Activated CD8-positive, alpha-beta T cell treated with anti-CD3 and anti-CD28 coated beads, Interleukin-2, amount 10 ng/mL, durations not matched to agents 7 days and 5 days (primary cell): ENCODE data around the gene IFNAR1. TPM values are rescaled to one million over a fixed set of nuclear protein-coding genes. Genes with fewer than 3 reads are reported as not detected.
A peak's percentile ranks its signal among the peaks of the same experiment; 100 is the strongest.

Source experiments
- ATAC-seq: fragments of 150-1000 bp; cut with Tn5 transposase; one replicate; pipeline ENCODE4 v1.10.0; 2021; ENCODE audit warnings: moderate library complexity
- CTCF ChIA-PET: fragments of 350-600 bp; sonication (Branson Sonifier 250); formaldehyde crosslinking; loops from one replicate; lab custom pipeline; 2021; ENCODE audit warnings: antibody characterized with exemption; lab: Charles Lee
- POLR2A ChIA-PET: fragments of 350-600 bp; sonication (Branson Sonifier 250); formaldehyde crosslinking; loops from one replicate; lab custom pipeline; 2021; ENCODE audit warnings: antibody characterized with exemption; lab: Charles Lee
- DNase-seq: peaks from one replicate; pipeline ENCODE4 v3.0.0-alpha.2; 2020
- H3K27ac Mint-ChIP-seq: one replicate; pipeline ENCODE4 v1.8.0; 2021; ENCODE audit warnings: mild to moderate bottlenecking, mixed read lengths
- H3K27me3 Mint-ChIP-seq: one replicate; pipeline ENCODE4 v1.8.0; 2021; ENCODE audit warnings: low read depth, mixed read lengths
- H3K36me3 Mint-ChIP-seq: one replicate; pipeline ENCODE4 v1.8.0; 2021; ENCODE audit warnings: low read depth, mixed read lengths
- H3K4me1 Mint-ChIP-seq: one replicate; pipeline ENCODE4 v1.8.0; 2021; ENCODE audit warnings: low read depth, mixed read lengths
- H3K4me3 Mint-ChIP-seq: one replicate; pipeline ENCODE4 v1.8.0; 2021; ENCODE audit warnings: mild to moderate bottlenecking, mixed read lengths
- H3K9me3 Mint-ChIP-seq: one replicate; pipeline ENCODE4 v1.8.0; 2022; ENCODE audit warnings: mixed read lengths; ENCODE audit not compliant: insufficient read depth
- total RNA-seq, 2 experiments: library from RNA; stranded (reverse); gene quantifications; one replicate each; pipeline ENCODE4 v1.2.3, GENCODE V29; 2021

Gene IFNAR1
- total RNA-seq, 2 experiments from 2014 or later, result 32.5 to 35.4 TPM

- peaks cover 15% of the 10 kb centered on the region for H3K4me1 Mint-ChIP-seq
- DNase-seq, result no peak
- H3K9me3 Mint-ChIP-seq, result no peaks in the 10 kb centered on the region
- POLR2A ChIA-PET, result no interaction called here
- peaks cover 64% of the 10 kb centered on the region for H3K36me3 Mint-ChIP-seq
- no peak overlapping the region for H3K4me3 Mint-ChIP-seq
- H3K27ac Mint-ChIP-seq, result no peak overlapping the region
- H3K27me3 Mint-ChIP-seq, result no peaks in the 10 kb centered on the region
- no peak for ATAC-seq
- CTCF ChIA-PET, result no interaction called here
Observed at GRCh38 chr21:33292724-33293123, 32.0 kb upstream of the IFNAR1 start.

- no peak for DNase-seq
- POLR2A ChIA-PET, result no interaction called here
- Mint-ChIP-seq H3K27me3 (no peaks in the 10 kb centered on the region), H3K9me3 (no peaks in the 10 kb centered on the region), H3K36me3 (peaks cover 63% of the 10 kb centered on the region), H3K4me3 (no peak overlapping the region), H3K27ac (no peak overlapping the region), H3K4me1 (peaks cover 17% of the 10 kb centered on the region)
- CTCF ChIA-PET, result interaction anchor here (1.2 to 1.4 kb wide), 2 partner anchors 68 to 93 kb away, joined by 3 to 4 read pairs; no protein-coding TSS in a partner anchor
- ATAC-seq, result no peak
Observed at GRCh38 chr21:33293136-33293535, 31.6 kb upstream of the IFNAR1 start.

- Mint-ChIP-seq H3K27me3 (no peaks in the 10 kb centered on the region), H3K4me1 (peaks cover 21% of the 10 kb centered on the region), H3K4me3 (no peak overlapping the region), H3K36me3 (peaks cover 56% of the 10 kb centered on the region), H3K27ac (peak overlapping the region; percentile 40), H3K9me3 (no peaks in the 10 kb centered on the region)
- DNase-seq (no peak), ATAC-seq (no peak)
- ChIA-PET POLR2A (no interaction called here), CTCF (interaction anchor here (1.2 to 1.4 kb wide), 2 partner anchors 68 to 94 kb away, joined by 3 to 4 read pairs; no protein-coding TSS in a partner anchor)
Observed at GRCh38 chr21:33293811-33294216, 31.0 kb upstream of the IFNAR1 start.

GRCh38 chr21:33296156-33296555 lies 28.6 kb upstream of the IFNAR1 start:
- Mint-ChIP-seq H3K27me3 (no peaks in the 10 kb centered on the region), H3K4me3 (no peak overlapping the region), H3K9me3 (no peaks in the 10 kb centered on the region), H3K4me1 (peaks cover 41% of the 10 kb centered on the region), H3K36me3 (peaks cover 51% of the 10 kb centered on the region), H3K27ac (no peak overlapping the region)
- POLR2A ChIA-PET, result no interaction called here
- DNase-seq (no peak), ATAC-seq (no peak)
- CTCF ChIA-PET, result no interaction called here

- H3K4me1 Mint-ChIP-seq, result peaks cover 34% of the 10 kb centered on the region
- no peak overlapping the region for H3K4me3 Mint-ChIP-seq
- H3K27ac Mint-ChIP-seq, result peak overlapping the region; percentile 76
- CTCF ChIA-PET, result interaction anchor here (0.6 to 1.6 kb wide), 9 partner anchors 14 to 146 kb away, joined by 3 to 9 read pairs (median 4); partner anchors contain the start of gene IFNAR1
- no peaks in the 10 kb centered on the region for H3K9me3 Mint-ChIP-seq
- POLR2A ChIA-PET, result interaction anchor here (0.6 to 1.3 kb wide), 2 partner anchors 16 to 26 kb away, joined by 3 read pairs; partner anchors contain the start of gene IFNAR1
- DNase-seq, result peak; percentile 59
- H3K27me3 Mint-ChIP-seq, result no peaks in the 10 kb centered on the region
- ATAC-seq, result peak; percentile 85
- H3K36me3 Mint-ChIP-seq, result peaks cover 26% of the 10 kb centered on the region
Observed at GRCh38 chr21:33299181-33299752, 25.5 kb upstream of the IFNAR1 start.

- H3K4me3 Mint-ChIP-seq, result no peak overlapping the region
- ChIA-PET CTCF (interaction anchor here (0.9 to 1.6 kb wide), 3 partner anchors 12 to 104 kb away, joined by 3 to 5 read pairs (median 3); no protein-coding TSS in a partner anchor), POLR2A (interaction anchor here (0.6 to 1.7 kb wide), 4 partner anchors 17 to 73 kb away, joined by 3 to 6 read pairs (median 4); no protein-coding TSS in a partner anchor)
- H3K27ac Mint-ChIP-seq, result peak overlapping the region; percentile 64
- H3K27me3 Mint-ChIP-seq, result no peaks in the 10 kb centered on the region
- H3K4me1 Mint-ChIP-seq, result peaks cover 34% of the 10 kb centered on the region
- ATAC-seq (no peak), DNase-seq (no peak)
- H3K9me3 Mint-ChIP-seq, result no peaks in the 10 kb centered on the region
- peaks cover 19% of the 10 kb centered on the region for H3K36me3 Mint-ChIP-seq
Observed at GRCh38 chr21:33300701-33301631, 23.8 kb upstream of the IFNAR1 start.

GRCh38 chr21:33301632-33302002 lies 23.2 kb upstream of the IFNAR1 start:
- Mint-ChIP-seq H3K27ac (peak overlapping the region; percentile 64), H3K4me1 (peaks cover 34% of the 10 kb centered on the region), H3K9me3 (no peaks in the 10 kb centered on the region), H3K36me3 (peaks cover 13% of the 10 kb centered on the region), H3K27me3 (no peaks in the 10 kb centered on the region), H3K4me3 (no peak overlapping the region)
- ChIA-PET POLR2A (interaction anchor here (0.7 to 1.7 kb wide), 3 partner anchors 60 to 74 kb away, joined by 3 to 4 read pairs (median 3); no protein-coding TSS in a partner anchor), CTCF (interaction anchor here (0.9 to 1.4 kb wide), 2 partner anchors 60 to 105 kb away, joined by 3 read pairs; no protein-coding TSS in a partner anchor)
- ATAC-seq (no peak), DNase-seq (no peak)

GRCh38 chr21:33302055-33302454 lies 22.7 kb upstream of the IFNAR1 start:
- Mint-ChIP-seq H3K36me3 (peaks cover 10% of the 10 kb centered on the region), H3K27me3 (no peaks in the 10 kb centered on the region), H3K4me3 (no peak overlapping the region), H3K4me1 (peaks cover 34% of the 10 kb centered on the region), H3K27ac (no peak overlapping the region), H3K9me3 (no peaks in the 10 kb centered on the region)
- ChIA-PET POLR2A (interaction anchor here (0.7 to 0.8 kb wide), 2 partner anchors 63 to 74 kb away, joined by 3 read pairs; no protein-coding TSS in a partner anchor), CTCF (interaction anchor here (1.5 kb wide), 1 partner anchor 60 kb away, joined by 3 read pairs; no protein-coding TSS in a partner anchor)
- DNase-seq (no peak), ATAC-seq (no peak)

GRCh38 chr21:33302796-33303195 lies 22.0 kb upstream of the IFNAR1 start:
- peaks cover 34% of the 10 kb centered on the region for H3K4me1 Mint-ChIP-seq
- ChIA-PET CTCF (interaction anchor here (1.5 kb wide), 1 partner anchor 59 kb away, joined by 3 read pairs; no protein-coding TSS in a partner anchor), POLR2A (no interaction called here)
- DNase-seq (no peak), ATAC-seq (no peak)
- peaks cover 7% of the 10 kb centered on the region for H3K36me3 Mint-ChIP-seq
- no peaks in the 10 kb centered on the region for H3K9me3 Mint-ChIP-seq
- no peak overlapping the region for H3K4me3 Mint-ChIP-seq
- no peak overlapping the region for H3K27ac Mint-ChIP-seq
- no peaks in the 10 kb centered on the region for H3K27me3 Mint-ChIP-seq

- H3K27ac Mint-ChIP-seq, result no peak overlapping the region
- no peak overlapping the region for H3K4me3 Mint-ChIP-seq
- ChIA-PET POLR2A (no interaction called here), CTCF (no interaction called here)
- no peaks in the 10 kb centered on the region for H3K27me3 Mint-ChIP-seq
- peaks cover 4% of the 10 kb centered on the region for H3K9me3 Mint-ChIP-seq
- DNase-seq, result no peak
- peaks cover 1% of the 10 kb centered on the region for H3K36me3 Mint-ChIP-seq
- no peak for ATAC-seq
- H3K4me1 Mint-ChIP-seq, result peaks cover 21% of the 10 kb centered on the region
Observed at GRCh38 chr21:33305344-33305671, 19.5 kb upstream of the IFNAR1 start.

GRCh38 chr21:33305938-33306337 lies 18.8 kb upstream of the IFNAR1 start:
- ChIA-PET POLR2A (no interaction called here), CTCF (no interaction called here)
- no peak for ATAC-seq
- Mint-ChIP-seq H3K4me3 (no peak overlapping the region), H3K4me1 (peaks cover 14% of the 10 kb centered on the region), H3K9me3 (peaks cover 4% of the 10 kb centered on the region), H3K36me3 (peaks cover 1% of the 10 kb centered on the region), H3K27ac (no peak overlapping the region), H3K27me3 (no peaks in the 10 kb centered on the region)
- DNase-seq, result no peak
